HepG2 (cell line): Measurements from ENCODE around the gene NBEAL2.

ENCODE experiments used
- CBX5 ChIP-seq: sonication (generic); formaldehyde crosslinking; IDR thresholded peaks from 2 replicates; pipeline ENCODE4 v1.4.0; 2020; ENCODE audit warnings: missing genetic modification reagents, borderline replicate concordance
- ELF4 ChIP-seq: sonication (generic); formaldehyde crosslinking; IDR thresholded peaks from 2 replicates; pipeline ENCODE4 v1.5.0; 2020; ENCODE audit warnings: missing genetic modification reagents, mild to moderate bottlenecking, moderate library complexity, borderline replicate concordance
- FOSL1 ChIP-seq: sonication (generic); formaldehyde crosslinking; IDR thresholded peaks from 2 replicates; pipeline ENCODE4 v1.9.0; 2021; ENCODE audit warnings: missing genetic modification reagents, borderline replicate concordance
- PCBP2 ChIP-seq: fragments of 200-400 bp; formaldehyde crosslinking; optimal IDR thresholded peaks from 2 replicates; pipeline ENCODE3; 2018; ENCODE audit warnings: low read length, low read depth; ENCODE audit not compliant: poor library complexity, severe bottlenecking
- POLR2G ChIP-seq: fragments of 200-400 bp; formaldehyde crosslinking; IDR thresholded peaks from 2 replicates; pipeline ENCODE4 v1.6.1; 2018; ENCODE audit warnings: mild to moderate bottlenecking, low read depth, low read length, moderate library complexity
- STAG1 ChIP-seq: sonication (generic); formaldehyde crosslinking; IDR thresholded peaks from 2 replicates; pipeline ENCODE4 v1.4.0; 2020; ENCODE audit warnings: missing genetic modification reagents
- SUZ12 ChIP-seq: fragments of 150-350 bp; IDR thresholded peaks from 2 replicates; pipeline ENCODE4 v1.6.1; 2014; ENCODE audit warnings: low read depth, low read length
- ZFP37 ChIP-seq: sonication (generic); formaldehyde crosslinking; IDR thresholded peaks from 2 replicates; pipeline ENCODE4 v1.4.0; 2020; ENCODE audit warnings: missing genetic modification reagents, borderline replicate concordance
- ZMYM3 ChIP-seq: sonication (generic); formaldehyde crosslinking; IDR thresholded peaks from 2 replicates; pipeline ENCODE4 v1.5.1; 2020; ENCODE audit warnings: mild to moderate bottlenecking, missing genetic modification reagents
- ZNF552 ChIP-seq: sonication (generic); formaldehyde crosslinking; IDR thresholded peaks from 2 replicates; pipeline ENCODE4 v1.9.0; 2022; ENCODE audit warnings: missing genetic modification reagents, mild to moderate bottlenecking, borderline replicate concordance
- ZNF629 ChIP-seq: sonication (generic); formaldehyde crosslinking; conservative IDR thresholded peaks from 2 replicates; pipeline ENCODE4 v1.5.0; 2020; ENCODE audit warnings: missing genetic modification reagents
- TF ChIP-seq, protein P1 (sequence below): sonication (generic); formaldehyde crosslinking; IDR thresholded peaks from 2 replicates; pipeline ENCODE4 v1.4.0; 2020; ENCODE audit warnings: missing genetic modification reagents
- TF ChIP-seq, protein P2 (sequence below): sonication (generic); formaldehyde crosslinking; IDR thresholded peaks from 2 replicates; pipeline ENCODE4 v1.5.0; 2020; ENCODE audit warnings: mild to moderate bottlenecking, missing genetic modification reagents, moderate library complexity
- TF ChIP-seq, protein P3 (sequence below): sonication (generic); formaldehyde crosslinking; IDR thresholded peaks from 2 replicates; pipeline ENCODE4 v1.5.0; 2020; ENCODE audit warnings: mild to moderate bottlenecking, missing genetic modification reagents

DNA sequence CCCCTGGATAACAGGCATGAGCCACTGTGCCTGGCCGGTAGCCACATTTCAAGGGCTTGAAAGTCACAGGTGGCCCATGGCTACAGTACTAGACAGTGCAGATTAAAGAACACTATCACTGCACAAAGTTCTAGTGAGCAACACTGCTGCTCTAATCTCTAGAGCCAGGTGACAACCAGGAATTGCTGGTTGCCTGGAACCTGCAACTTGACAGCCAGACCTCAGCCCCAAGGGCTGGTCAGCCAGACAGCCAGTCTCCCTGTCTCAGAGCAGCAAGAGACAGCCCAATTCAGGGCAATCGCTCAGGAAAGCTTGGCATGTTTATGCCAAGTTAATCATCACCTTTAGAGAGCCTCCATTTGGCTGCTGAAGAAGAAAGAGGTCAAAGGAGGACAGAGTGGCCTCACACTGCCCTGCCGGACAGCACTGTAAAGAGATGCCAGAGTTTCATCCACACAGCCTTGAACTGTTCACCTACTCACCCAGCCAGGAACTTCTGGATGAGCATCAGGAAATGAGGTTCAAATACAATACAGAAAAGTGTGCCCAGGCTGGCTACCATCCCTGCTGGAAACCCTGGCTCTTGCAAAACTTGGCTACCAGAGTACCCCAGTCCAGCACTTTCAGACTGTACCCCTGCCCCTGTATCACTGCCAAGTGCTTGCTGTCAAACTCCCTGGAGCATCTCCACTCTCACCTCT is 8.9 kb upstream of the NBEAL2 start:
- peak; percentile 64; the same call in 1 of the 2 replicates for TF ChIP-seq ZFP37
- TF ChIP-seq, protein P1, sequence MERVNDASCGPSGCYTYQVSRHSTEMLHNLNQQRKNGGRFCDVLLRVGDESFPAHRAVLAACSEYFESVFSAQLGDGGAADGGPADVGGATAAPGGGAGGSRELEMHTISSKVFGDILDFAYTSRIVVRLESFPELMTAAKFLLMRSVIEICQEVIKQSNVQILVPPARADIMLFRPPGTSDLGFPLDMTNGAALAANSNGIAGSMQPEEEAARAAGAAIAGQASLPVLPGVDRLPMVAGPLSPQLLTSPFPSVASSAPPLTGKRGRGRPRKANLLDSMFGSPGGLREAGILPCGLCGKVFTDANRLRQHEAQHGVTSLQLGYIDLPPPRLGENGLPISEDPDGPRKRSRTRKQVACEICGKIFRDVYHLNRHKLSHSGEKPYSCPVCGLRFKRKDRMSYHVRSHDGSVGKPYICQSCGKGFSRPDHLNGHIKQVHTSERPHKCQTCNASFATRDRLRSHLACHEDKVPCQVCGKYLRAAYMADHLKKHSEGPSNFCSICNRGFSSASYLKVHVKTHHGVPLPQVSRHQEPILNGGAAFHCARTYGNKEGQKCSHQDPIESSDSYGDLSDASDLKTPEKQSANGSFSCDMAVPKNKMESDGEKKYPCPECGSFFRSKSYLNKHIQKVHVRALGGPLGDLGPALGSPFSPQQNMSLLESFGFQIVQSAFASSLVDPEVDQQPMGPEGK (CRISPR knock-in tag) = peak; percentile 25; the same call in 1 of the 2 replicates
- 0 out of 2 replicates have a peak, but pooled peaks have one; percentile 18 for TF ChIP-seq ZNF629 (CRISPR knock-in tag)
- TF ChIP-seq, protein P2, sequence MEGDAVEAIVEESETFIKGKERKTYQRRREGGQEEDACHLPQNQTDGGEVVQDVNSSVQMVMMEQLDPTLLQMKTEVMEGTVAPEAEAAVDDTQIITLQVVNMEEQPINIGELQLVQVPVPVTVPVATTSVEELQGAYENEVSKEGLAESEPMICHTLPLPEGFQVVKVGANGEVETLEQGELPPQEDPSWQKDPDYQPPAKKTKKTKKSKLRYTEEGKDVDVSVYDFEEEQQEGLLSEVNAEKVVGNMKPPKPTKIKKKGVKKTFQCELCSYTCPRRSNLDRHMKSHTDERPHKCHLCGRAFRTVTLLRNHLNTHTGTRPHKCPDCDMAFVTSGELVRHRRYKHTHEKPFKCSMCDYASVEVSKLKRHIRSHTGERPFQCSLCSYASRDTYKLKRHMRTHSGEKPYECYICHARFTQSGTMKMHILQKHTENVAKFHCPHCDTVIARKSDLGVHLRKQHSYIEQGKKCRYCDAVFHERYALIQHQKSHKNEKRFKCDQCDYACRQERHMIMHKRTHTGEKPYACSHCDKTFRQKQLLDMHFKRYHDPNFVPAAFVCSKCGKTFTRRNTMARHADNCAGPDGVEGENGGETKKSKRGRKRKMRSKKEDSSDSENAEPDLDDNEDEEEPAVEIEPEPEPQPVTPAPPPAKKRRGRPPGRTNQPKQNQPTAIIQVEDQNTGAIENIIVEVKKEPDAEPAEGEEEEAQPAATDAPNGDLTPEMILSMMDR (CRISPR knock-in tag) = peak; percentile 22
- TF ChIP-seq POLR2G = 0 out of 2 replicates have a peak, but pooled peaks have one; percentile 16
- no peak for TF ChIP-seq PCBP2
- peak; percentile 15; the same call in 1 of the 2 replicates for TF ChIP-seq STAG1 (CRISPR knock-in tag)
- no peak for TF ChIP-seq SUZ12
- peak; percentile 48; the same call in 1 of the 2 replicates for TF ChIP-seq CBX5 (CRISPR knock-in tag)
- TF ChIP-seq, protein P3, sequence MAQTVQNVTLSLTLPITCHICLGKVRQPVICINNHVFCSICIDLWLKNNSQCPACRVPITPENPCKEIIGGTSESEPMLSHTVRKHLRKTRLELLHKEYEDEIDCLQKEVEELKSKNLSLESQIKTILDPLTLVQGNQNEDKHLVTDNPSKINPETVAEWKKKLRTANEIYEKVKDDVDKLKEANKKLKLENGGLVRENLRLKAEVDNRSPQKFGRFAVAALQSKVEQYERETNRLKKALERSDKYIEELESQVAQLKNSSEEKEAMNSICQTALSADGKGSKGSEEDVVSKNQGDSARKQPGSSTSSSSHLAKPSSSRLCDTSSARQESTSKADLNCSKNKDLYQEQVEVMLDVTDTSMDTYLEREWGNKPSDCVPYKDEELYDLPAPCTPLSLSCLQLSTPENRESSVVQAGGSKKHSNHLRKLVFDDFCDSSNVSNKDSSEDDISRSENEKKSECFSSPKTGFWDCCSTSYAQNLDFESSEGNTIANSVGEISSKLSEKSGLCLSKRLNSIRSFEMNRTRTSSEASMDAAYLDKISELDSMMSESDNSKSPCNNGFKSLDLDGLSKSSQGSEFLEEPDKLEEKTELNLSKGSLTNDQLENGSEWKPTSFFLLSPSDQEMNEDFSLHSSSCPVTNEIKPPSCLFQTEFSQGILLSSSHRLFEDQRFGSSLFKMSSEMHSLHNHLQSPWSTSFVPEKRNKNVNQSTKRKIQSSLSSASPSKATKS (CRISPR knock-in tag) = no peak
- no peak for TF ChIP-seq ZNF552 (CRISPR knock-in tag)
- peak; percentile 83 for TF ChIP-seq ZMYM3
- TF ChIP-seq FOSL1 (CRISPR knock-in tag) = no peak; the same call in 1 of the 2 replicates
- TF ChIP-seq ELF4 (CRISPR knock-in tag) = no peak
